ENCODE data around the gene SYNE4.

Gene SYNE4

GRCh38 chr19:36023432-36023831, 14.8 kb upstream of the SYNE4 start:
- no peak for DNase-seq

- no peak for DNase-seq
Observed at GRCh38 chr19:36019061-36019670, 10.6 kb upstream of the SYNE4 start.

- peak; percentile 100 for DNase-seq
Observed at GRCh38 chr19:36014012-36014924, 5.7 kb upstream of the SYNE4 start, which contains the start of gene ALKBH6. ALKBH6 (minus strand) TSS chr19:36014213; CDS start chr19:36013397, 816 bp downstream.

GRCh38 chr19:36013280-36014011, 4.8 kb upstream of the SYNE4 start:
- no peak for DNase-seq

GRCh38 chr19:36010402-36010801, 1.8 kb upstream of the SYNE4 start:
- no peak for DNase-seq

- no peak for DNase-seq
Observed at GRCh38 chr19:36009633-36010379, 1.2 kb upstream of the SYNE4 start.

- peak in 1 of 2 experiments; percentile 91 for DNase-seq
Observed at GRCh38 chr19:36009220-36009619, 607 bp upstream of the SYNE4 start.

- DNase-seq, result no peak
Observed at GRCh38 chr19:36006955-36007354, 1.7 kb downstream of the SYNE4 start.

- DNase-seq, result no peak
Observed at GRCh38 chr19:36003284-36003683, 5.3 kb downstream of the SYNE4 start.

GRCh38 chr19:36001605-36002004, 7.0 kb downstream of the SYNE4 start:
- no peak for DNase-seq

- DNase-seq, result no peak
Observed at GRCh38 chr19:35996777-35997176, 11.8 kb downstream of the SYNE4 start.

- peak; percentile 91 to 99 for DNase-seq
Observed at GRCh38 chr19:35995048-35995993, 13.3 kb downstream of the SYNE4 start, which contains the start of gene SDHAF1. SDHAF1 (plus strand) TSS chr19:35995188; CDS start chr19:35995275, 87 bp downstream.

- DNase-seq, result no peak
Observed at GRCh38 chr19:35993923-35994598, 14.6 kb downstream of the SYNE4 start.

GRCh38 chr19:35992907-35993765, 15.5 kb downstream of the SYNE4 start:
- DNase-seq, result no peak

- DNase-seq, result no peak
Observed at GRCh38 chr19:35991731-35992450, 16.7 kb downstream of the SYNE4 start.

- no peak for DNase-seq
Observed at GRCh38 chr19:35990771-35991730, 17.6 kb downstream of the SYNE4 start.

- no peak for DNase-seq
Observed at GRCh38 chr19:35990156-35990555, 18.5 kb downstream of the SYNE4 start.

GRCh38 chr19:35988824-35989223, 19.8 kb downstream of the SYNE4 start:
- DNase-seq, result no peak

Measured in NCI-H526 (cell line).